Measurements from ENCODE around the gene CAMSAP1. TPM values are rescaled to one million over a fixed set of nuclear protein-coding genes. Genes with fewer than 3 reads are reported as not detected.
"Not testable (repeated sequence)": the region's sequence is repeated elsewhere in the genome, so short reads cannot be mapped to it uniquely, and the experiment has no call there.

Gene CAMSAP1
- total RNA-seq, 4 donors from 2014 or later, result 11.8 to 23.4 (median 19.9) TPM

GRCh38 chr9:135944444-135945252, 37.3 kb upstream of the CAMSAP1 start:
- H3K27ac ChIP-seq, result no peak overlapping the region
- 90 to 93% methylated on average over 31 to 36 of the region's 36 CpGs for WGBS, 2 donors
- intact Hi-C loops (cut with DNase I), result no loop called here

GRCh38 chr9:135943604-135944003, 36.3 kb upstream of the CAMSAP1 start:
- H3K4me3 ChIP-seq (replicated peaks in 1 of 3); intact Hi-C loops (cut with DNase I); H3K27ac ChIP-seq; H3K4me1 ChIP-seq; H3K27me3 ChIP-seq; H3K9me3 ChIP-seq; DNase-seq: not testable (repeated sequence)
- WGBS, 2 donors, result 96 to 98% methylated on average over 6 of the region's 6 CpGs
- peaks cover 41 to 58% of the 10 kb centered on the region in 2 donors for H3K36me3 ChIP-seq

More at GRCh38 chr9:135944444-135945252, 37.3 kb upstream of the CAMSAP1 start:
- H3K4me3 ChIP-seq (replicated peaks in 1 of 3), result no peak overlapping the region
- H3K27me3 ChIP-seq, result no peaks in the 10 kb centered on the region
- H3K9me3 ChIP-seq, result no peaks in the 10 kb centered on the region
- DNase-seq, result no peak
- no peak for TF ChIP-seq POLR2A (IDR thresholded peaks at IDR 0.05)
- TF ChIP-seq, protein P1, sequence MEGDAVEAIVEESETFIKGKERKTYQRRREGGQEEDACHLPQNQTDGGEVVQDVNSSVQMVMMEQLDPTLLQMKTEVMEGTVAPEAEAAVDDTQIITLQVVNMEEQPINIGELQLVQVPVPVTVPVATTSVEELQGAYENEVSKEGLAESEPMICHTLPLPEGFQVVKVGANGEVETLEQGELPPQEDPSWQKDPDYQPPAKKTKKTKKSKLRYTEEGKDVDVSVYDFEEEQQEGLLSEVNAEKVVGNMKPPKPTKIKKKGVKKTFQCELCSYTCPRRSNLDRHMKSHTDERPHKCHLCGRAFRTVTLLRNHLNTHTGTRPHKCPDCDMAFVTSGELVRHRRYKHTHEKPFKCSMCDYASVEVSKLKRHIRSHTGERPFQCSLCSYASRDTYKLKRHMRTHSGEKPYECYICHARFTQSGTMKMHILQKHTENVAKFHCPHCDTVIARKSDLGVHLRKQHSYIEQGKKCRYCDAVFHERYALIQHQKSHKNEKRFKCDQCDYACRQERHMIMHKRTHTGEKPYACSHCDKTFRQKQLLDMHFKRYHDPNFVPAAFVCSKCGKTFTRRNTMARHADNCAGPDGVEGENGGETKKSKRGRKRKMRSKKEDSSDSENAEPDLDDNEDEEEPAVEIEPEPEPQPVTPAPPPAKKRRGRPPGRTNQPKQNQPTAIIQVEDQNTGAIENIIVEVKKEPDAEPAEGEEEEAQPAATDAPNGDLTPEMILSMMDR (IDR thresholded peaks at IDR 0.05), result no peak
- peaks cover 32 to 50% of the 10 kb centered on the region in 2 donors for H3K36me3 ChIP-seq
- no peaks in the 10 kb centered on the region for H3K4me1 ChIP-seq

DNA sequence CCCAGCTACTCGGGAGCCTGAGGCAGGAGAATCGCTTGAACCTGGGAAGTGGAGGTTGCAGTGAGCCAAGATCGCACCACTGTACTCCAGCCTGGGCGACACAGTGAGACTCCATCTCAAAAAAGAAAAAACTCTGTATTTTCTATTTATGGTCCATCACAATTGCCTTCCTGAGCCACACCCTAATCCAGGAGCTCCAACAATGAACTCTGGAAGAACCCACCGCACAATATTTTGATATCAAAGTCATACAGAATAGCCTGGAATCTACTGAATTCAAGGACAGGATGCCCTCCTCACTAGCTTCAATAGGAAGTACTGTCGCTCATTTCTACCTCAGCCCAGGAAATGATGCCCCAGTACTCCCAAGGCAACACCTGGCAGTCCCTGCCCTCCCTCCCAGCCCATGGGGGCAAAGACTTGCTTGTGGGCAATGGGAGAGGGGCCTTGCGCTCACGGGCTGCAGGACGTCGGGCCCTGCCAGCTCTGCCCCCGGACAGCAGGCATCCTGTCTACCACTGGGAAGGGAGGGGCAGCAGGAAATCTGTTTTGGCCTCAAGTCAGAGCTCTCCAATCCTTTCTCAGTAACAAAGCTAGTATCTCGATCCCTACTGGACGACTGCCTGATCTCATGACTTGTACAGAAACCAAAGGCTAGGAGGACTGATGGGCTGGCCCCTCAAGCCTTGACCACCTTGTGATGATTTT, 34.1 kb upstream of the CAMSAP1 start:
- no peak for TF ChIP-seq POLR2A (IDR thresholded peaks at IDR 0.05)
- TF ChIP-seq, protein P1 (IDR thresholded peaks at IDR 0.05), result no peak
- no peak for DNase-seq
- H3K4me1 ChIP-seq, result no peaks in the 10 kb centered on the region
- intact Hi-C loops (cut with DNase I), result no loop called here
- no peaks in the 10 kb centered on the region for H3K27me3 ChIP-seq
- no peaks in the 10 kb centered on the region for H3K9me3 ChIP-seq
- peak overlapping the region in 1 of 3 donors; percentile 40 for H3K27ac ChIP-seq
- WGBS, 2 donors, result 86 to 96% methylated on average over 13 of the region's 13 CpGs
- peaks cover 53 to 68% of the 10 kb centered on the region in 2 donors for H3K36me3 ChIP-seq
- H3K4me3 ChIP-seq (replicated peaks in 1 of 3), result no peak overlapping the region

DNA sequence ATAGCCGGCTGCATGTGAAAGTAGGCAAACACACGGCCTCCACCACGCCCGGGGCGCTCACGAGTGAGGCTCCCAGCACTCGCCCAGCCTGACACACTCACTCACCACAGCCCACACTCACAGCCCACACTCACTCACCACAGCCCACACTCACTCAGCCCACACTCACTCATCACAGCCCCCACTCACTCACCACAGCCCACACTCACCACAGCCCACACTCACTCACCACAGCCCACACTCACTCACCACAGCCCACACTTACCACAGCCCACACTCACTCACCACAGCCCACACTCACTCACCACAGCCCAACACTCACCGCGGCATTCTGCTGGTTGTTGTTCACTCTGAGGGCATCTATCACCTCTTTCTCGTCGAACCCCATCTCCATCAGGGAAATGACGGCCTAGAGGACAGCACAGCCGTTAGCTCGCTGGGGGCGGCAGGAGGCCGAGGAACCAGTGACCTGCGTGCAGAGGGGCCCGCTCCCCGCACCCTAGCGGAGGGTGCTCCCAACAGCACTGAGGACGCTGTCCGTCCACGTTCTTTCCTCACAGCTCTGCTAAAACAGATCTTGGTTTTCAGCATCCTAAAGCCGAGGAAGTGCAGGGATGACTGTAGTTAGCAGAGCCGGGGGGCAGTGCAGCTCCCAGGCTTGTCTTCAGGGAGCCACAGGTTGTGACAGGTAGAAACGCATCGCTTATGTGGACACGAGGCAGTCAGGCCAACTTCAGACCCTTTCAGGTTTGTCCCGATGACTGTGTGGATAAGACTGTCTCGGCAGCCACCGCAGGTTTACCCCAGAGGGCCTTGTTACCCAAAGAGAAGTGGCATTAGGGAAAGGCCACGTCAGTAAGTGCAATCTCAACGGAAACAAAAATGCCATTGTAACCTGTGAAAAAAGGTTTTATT, 32.3 kb upstream of the CAMSAP1 start:
- H3K4me1 ChIP-seq, result no peaks in the 10 kb centered on the region
- TF ChIP-seq, protein P1 (IDR thresholded peaks at IDR 0.05), result no peak
- no peak for TF ChIP-seq POLR2A (IDR thresholded peaks at IDR 0.05)

More for the DNA sequence above, 32.3 kb upstream of the CAMSAP1 start:
- Histone ChIP-seq H3K27me3 (no peaks in the 10 kb centered on the region), H3K9me3 (no peaks in the 10 kb centered on the region), H3K4me3 (replicated peaks in 1 of 3) (no peak overlapping the region), H3K36me3 (peaks cover 42 to 60% of the 10 kb centered on the region in 2 donors), H3K27ac (no peak overlapping the region)
- no peak for DNase-seq
- WGBS, 2 donors, result 95 to 97% methylated on average over 33 of the region's 33 CpGs
- intact Hi-C loops (cut with DNase I), result no loop called here
